ENCODE measurements around the gene GDAP2. TPM values are rescaled to one million over a fixed set of nuclear protein-coding genes. Genes with fewer than 3 reads are reported as not detected.

The GDAP2 gene
- total and polyA plus RNA-seq, 4 donors: 5.1 to 52.2 (median 17.2) TPM

- Histone ChIP-seq H3K9ac (ENCODE audit: insufficient read depth in 1 of 2, low read length in 2 of 2) (no peak overlapping the region), H3K27ac (ENCODE audit: low read depth in 1 of 2, low read length in 1 of 2) (no peak overlapping the region), H3K4me3 (no peak overlapping the region), H3K9me3 (ENCODE audit: control insufficient read depth in 4 of 4, insufficient read depth in 3 of 4, low read length in 3 of 4) (no peaks in the 10 kb centered on the region), H3K27me3 (ENCODE audit: control insufficient read depth in 3 of 3, insufficient read depth in 3 of 3, low read length in 2 of 3) (no peaks in the 10 kb centered on the region), H3K4me1 (ENCODE audit: control insufficient read depth in 5 of 5, insufficient read depth in 5 of 5, low read length in 5 of 5) (peaks cover 0 to 3% (median 0%) of the 10 kb centered on the region in 5 donors), H3K36me3 (ENCODE audit: control insufficient read depth in 4 of 4, insufficient read depth in 4 of 4, low read length in 4 of 4) (peaks cover 2 to 12% (median 10%) of the 10 kb centered on the region in 4 donors)
- no peak for ATAC-seq (ENCODE audit: insufficient read depth, low FRiP score)
- 99% methylated on average over 2 of the region's 2 CpGs for WGBS, 2 donors
- no peak for DNase-seq
- TF ChIP-seq CTCF (IDR thresholded peaks at IDR 0.05; ENCODE audit: control extremely low read depth, extremely low read depth): no peak
Measured at GRCh38 chr1:117921991-117922390, 7.4 kb downstream of the GDAP2 start.

GRCh38 chr1:117919376-117919775 is 10.0 kb downstream of the GDAP2 start:
- no peak overlapping the region for H3K27ac ChIP-seq (ENCODE audit: low read depth in 1 of 2, low read length in 1 of 2)
- H3K4me3 ChIP-seq: no peak overlapping the region
- H3K27me3 ChIP-seq (ENCODE audit: control insufficient read depth in 3 of 3, insufficient read depth in 3 of 3, low read length in 2 of 3): no peaks in the 10 kb centered on the region
- TF ChIP-seq CTCF (IDR thresholded peaks at IDR 0.05; ENCODE audit: control extremely low read depth, extremely low read depth): no peak
- H3K4me1 ChIP-seq (ENCODE audit: control insufficient read depth in 5 of 5, insufficient read depth in 5 of 5, low read length in 5 of 5): peaks cover 0 to 3% (median 0%) of the 10 kb centered on the region in 5 donors
- no peak overlapping the region for H3K9ac ChIP-seq (ENCODE audit: insufficient read depth in 1 of 2, low read length in 2 of 2)
- peaks cover 7 to 21% (median 18%) of the 10 kb centered on the region in 4 donors for H3K36me3 ChIP-seq (ENCODE audit: control insufficient read depth in 4 of 4, insufficient read depth in 4 of 4, low read length in 4 of 4)
- ATAC-seq (ENCODE audit: insufficient read depth, low FRiP score) (no peak), DNase-seq (no peak)
- H3K9me3 ChIP-seq (ENCODE audit: control insufficient read depth in 4 of 4, insufficient read depth in 3 of 4, low read length in 3 of 4): no peaks in the 10 kb centered on the region

GRCh38 chr1:117911051-117911450 is 18.4 kb downstream of the GDAP2 start:
- no peak overlapping the region for H3K9ac ChIP-seq (ENCODE audit: insufficient read depth in 1 of 2, low read length in 2 of 2)
- DNase-seq (no peak), ATAC-seq (ENCODE audit: insufficient read depth, low FRiP score) (no peak)
- no peak overlapping the region for H3K27ac ChIP-seq (ENCODE audit: low read depth in 1 of 2, low read length in 1 of 2)
- no peaks in the 10 kb centered on the region for H3K4me1 ChIP-seq (ENCODE audit: control insufficient read depth in 5 of 5, insufficient read depth in 5 of 5, low read length in 5 of 5)
- no peaks in the 10 kb centered on the region for H3K9me3 ChIP-seq (ENCODE audit: control insufficient read depth in 4 of 4, insufficient read depth in 3 of 4, low read length in 3 of 4)
- H3K27me3 ChIP-seq (ENCODE audit: control insufficient read depth in 3 of 3, insufficient read depth in 3 of 3, low read length in 2 of 3): no peaks in the 10 kb centered on the region
- no peak overlapping the region for H3K4me3 ChIP-seq
- H3K36me3 ChIP-seq (ENCODE audit: control insufficient read depth in 4 of 4, insufficient read depth in 4 of 4, low read length in 4 of 4): peaks cover 6 to 39% (median 23%) of the 10 kb centered on the region in 4 donors
- TF ChIP-seq CTCF (IDR thresholded peaks at IDR 0.05; ENCODE audit: control extremely low read depth, extremely low read depth): no peak

GRCh38 chr1:117905019-117905418 is 24.4 kb downstream of the GDAP2 start:
- Histone ChIP-seq H3K4me1 (ENCODE audit: control insufficient read depth in 5 of 5, insufficient read depth in 5 of 5, low read length in 5 of 5) (no peaks in the 10 kb centered on the region), H3K4me3 (no peak overlapping the region), H3K27me3 (ENCODE audit: control insufficient read depth in 3 of 3, insufficient read depth in 3 of 3, low read length in 2 of 3) (no peaks in the 10 kb centered on the region), H3K27ac (ENCODE audit: low read depth in 1 of 2, low read length in 1 of 2) (no peak overlapping the region), H3K9me3 (ENCODE audit: control insufficient read depth in 4 of 4, insufficient read depth in 3 of 4, low read length in 3 of 4) (no peaks in the 10 kb centered on the region), H3K9ac (ENCODE audit: insufficient read depth in 1 of 2, low read length in 2 of 2) (no peak overlapping the region), H3K36me3 (ENCODE audit: control insufficient read depth in 4 of 4, insufficient read depth in 4 of 4, low read length in 4 of 4) (peaks cover 7 to 41% (median 18%) of the 10 kb centered on the region in 4 donors)
- no peak for ATAC-seq (ENCODE audit: insufficient read depth, low FRiP score)
- no peak for DNase-seq
- WGBS, 2 donors: 83 to 90% methylated on average over 2 of the region's 2 CpGs
- no peak for TF ChIP-seq CTCF (IDR thresholded peaks at IDR 0.05; ENCODE audit: control extremely low read depth, extremely low read depth)
